Caco-2 (cell line): Measurements from ENCODE around the gene R3HDM1. TPM values are rescaled to one million over a fixed set of nuclear protein-coding genes. Genes with fewer than 3 reads are reported as not detected.
"Not testable (repeated sequence)": the region's sequence is repeated elsewhere in the genome, so short reads cannot be mapped to it uniquely, and the experiment has no call there.

ENCODE experiments used
- BruUV-seq: library from RNA; stranded (reverse); fragments of 400-500 nt; replicated peaks from 2 replicates; lab custom pipeline; 2021; lab: Mats Ljungman, UMichigan
- CTCF ChIA-PET: fragments of 300-600 bp; sonication (Branson Sonifier 250); formaldehyde crosslinking; loops from one replicate; lab custom pipeline; 2022; ENCODE audit warnings: antibody characterized with exemption; lab: Charles Lee
- POLR2A ChIA-PET: fragments of 300-600 bp; sonication (Branson Sonifier 250); formaldehyde crosslinking; loops from one replicate; lab custom pipeline; 2022; ENCODE audit warnings: antibody characterized with exemption; lab: Charles Lee
- DNase-seq, 2 experiments: peaks; one replicate each; pipeline versions ENCODE4 v3.0.0 to v3.0.0-alpha.2; 2020 to 2022
- H3K27me3 ChIP-seq: replicated peaks from 2 replicates; pipeline ENCODE4 v1.6.0; 2011; ENCODE audit warnings: low read length; ENCODE audit not compliant: control insufficient read depth, insufficient read depth
- H3K36me3 ChIP-seq: 2 replicates; pipeline ENCODE4 v1.5.1; 2011; ENCODE audit warnings: low read length; ENCODE audit not compliant: control insufficient read depth, insufficient read depth
- H3K4me1 ChIP-seq: fragments of 250-450 bp; sonication (Bioruptor Pico); 2 replicates; pipeline ENCODE4 v1.5.1; 2020; ENCODE audit warnings: mild to moderate bottlenecking
- H3K4me3 ChIP-seq: 2 replicates; pipeline ENCODE4 v1.5.1; 2011; ENCODE audit warnings: low read depth, mild to moderate bottlenecking, control low read depth, low read length
- H3K9me3 ChIP-seq: fragments of 250-450 bp; sonication (Bioruptor Pico); 2 replicates; pipeline ENCODE4 v1.5.1; 2020; ENCODE audit warnings: mild to moderate bottlenecking, moderate library complexity
- H3K27ac Mint-ChIP-seq: one replicate; pipeline ENCODE4 v1.8.0; 2022; ENCODE audit warnings: mixed read lengths; ENCODE audit not compliant: unreplicated experiment
- H3K27me3 Mint-ChIP-seq: one replicate; pipeline ENCODE4 v1.8.0; 2022; ENCODE audit warnings: mixed read lengths; ENCODE audit not compliant: insufficient read depth, unreplicated experiment
- H3K36me3 Mint-ChIP-seq: one replicate; pipeline ENCODE4 v1.8.0; 2022; ENCODE audit warnings: mild to moderate bottlenecking, mixed read lengths; ENCODE audit not compliant: insufficient read depth, unreplicated experiment
- H3K4me1 Mint-ChIP-seq: one replicate; pipeline ENCODE4 v1.8.0; 2022; ENCODE audit warnings: low read depth, mixed read lengths; ENCODE audit not compliant: unreplicated experiment
- H3K4me3 Mint-ChIP-seq: one replicate; pipeline ENCODE4 v1.8.0; 2022; ENCODE audit warnings: mild to moderate bottlenecking, moderate library complexity, mixed read lengths; ENCODE audit not compliant: unreplicated experiment
- H3K9me3 Mint-ChIP-seq: one replicate; pipeline ENCODE4 v1.8.0; 2022; ENCODE audit warnings: mixed read lengths; ENCODE audit not compliant: unreplicated experiment
- intact Hi-C: fragments of 100-400 bp; cut with micrococcal nuclease; formaldehyde crosslinking; loops from one replicate; pipeline ENCODE4 v1.10.0; 2022; ENCODE audit not compliant: unreplicated experiment
- total RNA-seq: library from RNA; stranded (reverse); gene quantifications from 2 replicates; pipeline ENCODE4 v1.2.3, GENCODE V29; 2022
- TF ChIP-seq, protein P1 (sequence below), 2 experiments: fragments of 200-600 bp in 1 of 2; IDR thresholded peaks; 1 replicate in 1 of 2; 2 replicates in 1 of 2; pipeline versions ENCODE4 v1.5.1 to v1.8.0; 2011 to 2022; ENCODE audit warnings: antibody characterized with exemption in 1 of 2, control low read depth in 1 of 2, inconsistent platforms in 1 of 2, low read depth in 1 of 2, low read length in 1 of 2, mild to moderate bottlenecking in 1 of 2, moderate library complexity in 1 of 2; ENCODE audit not compliant: insufficient read depth in 1 of 2, severe bottlenecking in 1 of 2, unreplicated experiment in 1 of 2

R3HDM1 gene
- total RNA-seq, 1 experiment from 2014 or later = 44.4 TPM

GRCh38 chr2:135651717-135652116 lies 120.4 kb downstream of the R3HDM1 start:
- intact Hi-C loops = no loop called here
- Histone ChIP-seq H3K9me3 (no peaks in the 10 kb centered on the region), H3K4me3 (no peak overlapping the region), H3K36me3 (no peaks in the 10 kb centered on the region), H3K4me1 (peaks cover 4% of the 10 kb centered on the region; the same call in 1 of the 2 replicates), H3K27me3 (no peaks in the 10 kb centered on the region)
- POLR2A ChIA-PET = no interaction called here
- no TSS peak for BruUV-seq
- TF ChIP-seq, protein P1, sequence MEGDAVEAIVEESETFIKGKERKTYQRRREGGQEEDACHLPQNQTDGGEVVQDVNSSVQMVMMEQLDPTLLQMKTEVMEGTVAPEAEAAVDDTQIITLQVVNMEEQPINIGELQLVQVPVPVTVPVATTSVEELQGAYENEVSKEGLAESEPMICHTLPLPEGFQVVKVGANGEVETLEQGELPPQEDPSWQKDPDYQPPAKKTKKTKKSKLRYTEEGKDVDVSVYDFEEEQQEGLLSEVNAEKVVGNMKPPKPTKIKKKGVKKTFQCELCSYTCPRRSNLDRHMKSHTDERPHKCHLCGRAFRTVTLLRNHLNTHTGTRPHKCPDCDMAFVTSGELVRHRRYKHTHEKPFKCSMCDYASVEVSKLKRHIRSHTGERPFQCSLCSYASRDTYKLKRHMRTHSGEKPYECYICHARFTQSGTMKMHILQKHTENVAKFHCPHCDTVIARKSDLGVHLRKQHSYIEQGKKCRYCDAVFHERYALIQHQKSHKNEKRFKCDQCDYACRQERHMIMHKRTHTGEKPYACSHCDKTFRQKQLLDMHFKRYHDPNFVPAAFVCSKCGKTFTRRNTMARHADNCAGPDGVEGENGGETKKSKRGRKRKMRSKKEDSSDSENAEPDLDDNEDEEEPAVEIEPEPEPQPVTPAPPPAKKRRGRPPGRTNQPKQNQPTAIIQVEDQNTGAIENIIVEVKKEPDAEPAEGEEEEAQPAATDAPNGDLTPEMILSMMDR (IDR thresholded peaks at IDR 0.05; ENCODE audit: insufficient read depth in 1 of 2, low read depth in 1 of 2, low read length in 1 of 2, severe bottlenecking in 1 of 2, unreplicated experiment in 1 of 2) = no peak
- Mint-ChIP-seq H3K4me3 (no peak overlapping the region), H3K9me3 (no peaks in the 10 kb centered on the region), H3K36me3 (peaks cover 40% of the 10 kb centered on the region), H3K27me3 (no peaks in the 10 kb centered on the region), H3K4me1 (no peaks in the 10 kb centered on the region), H3K27ac (no peak overlapping the region)
- CTCF ChIA-PET = no interaction called here
- no peak for DNase-seq

DNA sequence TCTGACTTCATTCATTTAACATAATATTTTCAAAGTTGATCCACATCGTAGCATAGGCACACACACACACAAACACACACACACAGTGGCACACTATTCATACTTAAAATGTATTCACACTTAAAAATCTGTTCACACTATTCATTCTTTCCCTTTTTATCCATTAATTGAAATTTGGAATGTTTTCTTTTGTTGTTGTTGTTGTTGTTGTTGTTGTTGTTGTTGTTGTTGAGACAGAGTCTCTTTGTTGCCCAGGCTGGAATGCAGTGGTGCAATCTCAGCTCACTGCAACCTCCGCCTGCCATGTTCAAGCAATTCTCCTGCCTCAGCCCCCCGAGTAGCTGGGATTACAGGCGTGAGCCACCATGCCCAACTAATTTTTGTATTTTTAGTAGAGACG lies 123.0 kb downstream of the R3HDM1 start:
- H3K27me3 Mint-ChIP-seq, H3K4me3 Mint-ChIP-seq, H3K4me1 Mint-ChIP-seq, H3K9me3 ChIP-seq, BruUV-seq, intact Hi-C loops, H3K36me3 ChIP-seq, H3K27me3 ChIP-seq, DNase-seq, H3K4me3 ChIP-seq, H3K9me3 Mint-ChIP-seq, H3K4me1 ChIP-seq, POLR2A ChIA-PET, H3K27ac Mint-ChIP-seq, CTCF ChIA-PET: not testable (repeated sequence)
- H3K36me3 Mint-ChIP-seq = peaks cover 40% of the 10 kb centered on the region

DNA sequence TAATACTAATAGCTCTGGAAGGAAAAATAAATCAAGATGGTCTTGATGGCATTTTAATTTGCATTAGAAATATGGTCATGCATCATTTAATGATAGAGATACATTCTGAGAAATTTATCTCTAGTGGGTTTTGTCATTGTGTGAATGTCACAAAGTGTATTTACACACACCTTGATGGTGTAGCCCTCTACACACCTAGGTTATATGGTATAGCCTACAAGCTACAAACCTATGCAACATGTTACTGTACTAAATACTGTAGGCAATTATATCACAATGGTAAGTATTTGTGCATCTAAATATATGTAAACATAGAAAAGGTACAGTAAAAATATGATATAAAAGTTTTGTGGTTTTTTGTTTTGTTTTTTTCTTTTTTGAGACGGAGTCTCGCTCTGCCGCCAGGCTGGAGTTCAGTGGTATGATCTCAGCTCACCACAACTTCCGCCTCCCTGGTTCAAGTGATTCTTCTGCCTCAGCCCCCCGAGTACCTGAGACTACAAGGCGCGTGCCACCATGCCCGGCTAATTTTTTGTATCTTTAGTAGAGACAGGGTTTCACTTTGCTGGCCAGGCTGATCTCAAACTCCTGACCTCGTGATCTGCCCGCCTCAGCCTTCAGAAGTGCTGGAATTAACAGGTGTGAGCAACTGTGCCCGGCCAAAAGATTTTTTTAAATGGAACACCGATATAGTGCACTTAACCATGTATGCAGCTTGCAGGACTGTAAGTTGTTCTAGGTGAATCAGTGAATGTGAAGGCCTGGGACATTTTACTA lies 126.7 kb downstream of the R3HDM1 start:
- intact Hi-C loops = no loop called here
- no peaks in the 10 kb centered on the region for H3K9me3 Mint-ChIP-seq
- Histone ChIP-seq H3K4me1 (no peaks in the 10 kb centered on the region), H3K27me3 (no peaks in the 10 kb centered on the region), H3K9me3 (no peaks in the 10 kb centered on the region), H3K4me3 (no peak overlapping the region), H3K36me3 (no peaks in the 10 kb centered on the region)
- no TSS peak for BruUV-seq
- no peaks in the 10 kb centered on the region for H3K4me1 Mint-ChIP-seq
- TF ChIP-seq, protein P1 (IDR thresholded peaks at IDR 0.05; ENCODE audit: insufficient read depth in 1 of 2, low read depth in 1 of 2, low read length in 1 of 2, severe bottlenecking in 1 of 2, unreplicated experiment in 1 of 2) = no peak
- DNase-seq = no peak
- no peak overlapping the region for H3K27ac Mint-ChIP-seq
- CTCF ChIA-PET = no interaction called here
- POLR2A ChIA-PET = no interaction called here
- H3K36me3 Mint-ChIP-seq = peaks cover 26% of the 10 kb centered on the region
- H3K4me3 Mint-ChIP-seq = no peak overlapping the region
- H3K27me3 Mint-ChIP-seq = no peaks in the 10 kb centered on the region
